Sigmoid colon (tissue), 3 donors: Measurements from ENCODE around the gene RINL.

Source experiments
- POLR2A ChIP-seq, 2 donors: fragments of 450-650 bp; IDR thresholded peaks; one replicate each; pipeline ENCODE4 v1.6.1; 2016; ENCODE audit warnings: antibody characterized with exemption in 2 of 2, mild to moderate bottlenecking in 2 of 2, moderate library complexity in 2 of 2
- TF ChIP-seq, protein P1 (sequence below), 4 experiments: fragments of 450-650 bp in 3 of 4; fragments of 200-600 bp in 1 of 4; IDR thresholded peaks; one replicate each; pipeline ENCODE4 v1.5.1; 2016 to 2019; ENCODE audit warnings: antibody characterized with exemption in 4 of 4, mild to moderate bottlenecking in 3 of 4, moderate library complexity in 2 of 4

DNA sequence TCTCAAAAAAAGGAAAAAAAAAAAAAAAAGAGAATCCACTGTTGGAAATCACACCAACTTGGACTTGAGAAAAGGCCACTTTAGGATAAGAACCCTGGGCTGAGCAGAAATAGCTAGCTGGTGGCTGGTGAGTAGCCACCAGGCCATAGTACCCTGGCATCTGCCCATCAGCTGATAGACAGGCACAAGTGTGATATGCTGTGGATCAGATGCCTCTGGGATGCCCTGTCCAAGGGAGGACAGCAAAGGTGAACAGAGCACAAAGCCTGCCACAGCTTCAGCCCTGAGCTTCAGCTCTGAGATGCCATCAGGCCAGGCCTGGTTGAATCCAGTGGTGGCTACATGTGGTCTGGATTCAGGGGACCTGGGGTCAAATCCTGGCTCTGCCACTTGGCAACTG, 12.6 kb upstream of the RINL start:
- no peak for TF ChIP-seq POLR2A (IDR thresholded peaks at IDR 0.05)
- TF ChIP-seq, protein P1, sequence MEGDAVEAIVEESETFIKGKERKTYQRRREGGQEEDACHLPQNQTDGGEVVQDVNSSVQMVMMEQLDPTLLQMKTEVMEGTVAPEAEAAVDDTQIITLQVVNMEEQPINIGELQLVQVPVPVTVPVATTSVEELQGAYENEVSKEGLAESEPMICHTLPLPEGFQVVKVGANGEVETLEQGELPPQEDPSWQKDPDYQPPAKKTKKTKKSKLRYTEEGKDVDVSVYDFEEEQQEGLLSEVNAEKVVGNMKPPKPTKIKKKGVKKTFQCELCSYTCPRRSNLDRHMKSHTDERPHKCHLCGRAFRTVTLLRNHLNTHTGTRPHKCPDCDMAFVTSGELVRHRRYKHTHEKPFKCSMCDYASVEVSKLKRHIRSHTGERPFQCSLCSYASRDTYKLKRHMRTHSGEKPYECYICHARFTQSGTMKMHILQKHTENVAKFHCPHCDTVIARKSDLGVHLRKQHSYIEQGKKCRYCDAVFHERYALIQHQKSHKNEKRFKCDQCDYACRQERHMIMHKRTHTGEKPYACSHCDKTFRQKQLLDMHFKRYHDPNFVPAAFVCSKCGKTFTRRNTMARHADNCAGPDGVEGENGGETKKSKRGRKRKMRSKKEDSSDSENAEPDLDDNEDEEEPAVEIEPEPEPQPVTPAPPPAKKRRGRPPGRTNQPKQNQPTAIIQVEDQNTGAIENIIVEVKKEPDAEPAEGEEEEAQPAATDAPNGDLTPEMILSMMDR (IDR thresholded peaks at IDR 0.05) = no peak
